ENCODE data around the gene NGEF. TPM values are rescaled to one million over a fixed set of nuclear protein-coding genes. Genes with fewer than 3 reads are reported as not detected.

The NGEF gene
- total RNA-seq, 2 experiments from 2014 or later, result not detected

- peaks cover 38% of the 10 kb centered on the region for H3K27me3 Mint-ChIP-seq
- POLR2A ChIA-PET, result no interaction called here
- DNase-seq, result no peak
- Histone ChIP-seq H3K4me1 (ENCODE audit: insufficient read depth, low read length) (no peaks in the 10 kb centered on the region), H3K36me3 (ENCODE audit: insufficient read depth, low read length) (no peaks in the 10 kb centered on the region), H3K4me3 (ENCODE audit: low read length) (no peak overlapping the region), H3K27me3 (ENCODE audit: control insufficient read depth in 1 of 2, insufficient read depth in 2 of 2, low read length in 2 of 2) (peaks cover 0 to 8% of the 10 kb centered on the region in 2 experiments), H3K27ac (ENCODE audit: low read depth in 1 of 2, low read length in 2 of 2) (no peak overlapping the region), H3K9me3 (ENCODE audit: control insufficient read depth in 1 of 2, insufficient read depth in 1 of 2, low read length in 2 of 2) (peaks cover 0 to 4% of the 10 kb centered on the region in 2 experiments)
- no peaks in the 10 kb centered on the region for H3K4me1 Mint-ChIP-seq (ENCODE audit: low read depth)
- intact Hi-C loops (cut with DNase I, micrococcal nuclease), result no loop called here
- H3K36me3 Mint-ChIP-seq (ENCODE audit: low read depth), result no peaks in the 10 kb centered on the region
- no peak overlapping the region for H3K4me3 Mint-ChIP-seq
- no peak for TF ChIP-seq CTCF (IDR thresholded peaks at IDR 0.05)
- no peak for ATAC-seq (ENCODE audit: poor library complexity)
- no peak overlapping the region for H3K27ac Mint-ChIP-seq
- peaks cover 2% of the 10 kb centered on the region for H3K9me3 Mint-ChIP-seq
- CTCF ChIA-PET, result no interaction called here
Measured at GRCh38 chr2:232937278-232937906, 75.7 kb downstream of the NGEF start.

GRCh38 chr2:232931636-232932035, 81.4 kb downstream of the NGEF start:
- ChIA-PET CTCF (no interaction called here), POLR2A (no interaction called here)
- H3K27ac ChIP-seq (ENCODE audit: low read depth in 1 of 2, low read length in 2 of 2), result no peak overlapping the region
- TF ChIP-seq CTCF (IDR thresholded peaks at IDR 0.05), result no peak
- no peak overlapping the region for H3K4me3 ChIP-seq (ENCODE audit: low read length)
- H3K27me3 ChIP-seq (ENCODE audit: control insufficient read depth in 1 of 2, insufficient read depth in 2 of 2, low read length in 2 of 2), result peaks cover 24 to 37% of the 10 kb centered on the region in 2 experiments
- Mint-ChIP-seq H3K27ac (no peak overlapping the region), H3K9me3 (no peaks in the 10 kb centered on the region), H3K36me3 (ENCODE audit: low read depth) (no peaks in the 10 kb centered on the region), H3K4me1 (ENCODE audit: low read depth) (peaks cover 6% of the 10 kb centered on the region), H3K27me3 (peaks cover 54% of the 10 kb centered on the region), H3K4me3 (no peak overlapping the region)
- H3K9me3 ChIP-seq (ENCODE audit: control insufficient read depth in 1 of 2, insufficient read depth in 1 of 2, low read length in 2 of 2), result peaks cover 0 to 12% of the 10 kb centered on the region in 2 experiments
- no peaks in the 10 kb centered on the region for H3K36me3 ChIP-seq (ENCODE audit: insufficient read depth, low read length)
- peaks cover 16% of the 10 kb centered on the region for H3K4me1 ChIP-seq (ENCODE audit: insufficient read depth, low read length)
- ATAC-seq (ENCODE audit: poor library complexity) (no peak), DNase-seq (no peak)
- intact Hi-C loops (cut with DNase I, micrococcal nuclease), result no loop called here

DNA sequence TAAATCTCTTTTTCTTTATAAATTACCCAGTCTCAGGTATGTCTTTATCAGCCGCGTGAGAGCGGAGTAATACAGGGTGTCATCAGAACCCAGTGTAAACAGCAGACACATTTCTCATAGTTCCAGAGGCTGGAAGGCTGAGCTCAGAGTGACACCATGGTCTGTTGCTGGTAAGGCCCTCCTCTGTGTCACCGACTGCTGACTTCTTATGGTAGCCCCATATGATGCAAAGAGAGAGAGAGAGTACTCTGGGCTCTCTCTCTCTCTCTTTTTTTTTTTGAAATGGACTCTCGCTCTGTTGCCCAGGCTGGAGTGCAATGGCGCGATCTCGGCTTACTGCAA, 83.0 kb downstream of the NGEF start:
- no peaks in the 10 kb centered on the region for H3K9me3 Mint-ChIP-seq
- POLR2A ChIA-PET, result no interaction called here
- peaks cover 0 to 12% of the 10 kb centered on the region in 2 experiments for H3K9me3 ChIP-seq (ENCODE audit: control insufficient read depth in 1 of 2, insufficient read depth in 1 of 2, low read length in 2 of 2)
- H3K27me3 ChIP-seq (ENCODE audit: control insufficient read depth in 1 of 2, insufficient read depth in 2 of 2, low read length in 2 of 2), result peaks cover 40 to 53% of the 10 kb centered on the region in 2 experiments
- peaks cover 64% of the 10 kb centered on the region for H3K27me3 Mint-ChIP-seq
- H3K4me3 Mint-ChIP-seq, result peak overlapping the region; percentile 56
- no peak overlapping the region for H3K27ac Mint-ChIP-seq
- no peaks in the 10 kb centered on the region for H3K36me3 Mint-ChIP-seq (ENCODE audit: low read depth)
- H3K4me1 ChIP-seq (ENCODE audit: insufficient read depth, low read length), result peaks cover 16% of the 10 kb centered on the region
- ATAC-seq (ENCODE audit: poor library complexity) (no peak), DNase-seq (no peak)
- no peak for TF ChIP-seq CTCF (IDR thresholded peaks at IDR 0.05)
- no peaks in the 10 kb centered on the region for H3K36me3 ChIP-seq (ENCODE audit: insufficient read depth, low read length)
- CTCF ChIA-PET, result no interaction called here
- H3K4me3 ChIP-seq (ENCODE audit: low read length), result no peak overlapping the region
- H3K27ac ChIP-seq (ENCODE audit: low read depth in 1 of 2, low read length in 2 of 2), result no peak overlapping the region
- H3K4me1 Mint-ChIP-seq (ENCODE audit: low read depth), result peaks cover 10% of the 10 kb centered on the region
- intact Hi-C loops (cut with DNase I, micrococcal nuclease), result no loop called here

Data from CD4-positive, alpha-beta T cell (primary cell).